ENCODE results near the gene UAP1L1. TPM values are rescaled to one million over a fixed set of nuclear protein-coding genes. Genes with fewer than 3 reads are reported as not detected.

Gene UAP1L1
- total RNA-seq, 1 donor from 2014 or later: 11.5 TPM

- DNase-seq: no peak
- no peaks in the 10 kb centered on the region for H3K27me3 ChIP-seq (ENCODE audit: low read depth)
- TF ChIP-seq CTCF (IDR thresholded peaks at IDR 0.05; ENCODE audit: borderline replicate concordance): no peak
- intact Hi-C loops (cut with micrococcal nuclease): no loop called here
- no peaks in the 10 kb centered on the region for H3K36me3 ChIP-seq
- no peak overlapping the region for H3K27ac ChIP-seq (replicated peaks)
- H3K9me3 ChIP-seq (replicated peaks): no peaks in the 10 kb centered on the region
- H3K4me1 ChIP-seq: peaks cover 9% of the 10 kb centered on the region
- no peak overlapping the region for H3K4me3 ChIP-seq
Measured at GRCh38 chr9:137063311-137064026, 13.8 kb upstream of the UAP1L1 start.

- no peaks in the 10 kb centered on the region for H3K36me3 ChIP-seq
- peak; percentile 98 for TF ChIP-seq CTCF (IDR thresholded peaks at IDR 0.05; ENCODE audit: borderline replicate concordance)
- H3K27ac ChIP-seq (replicated peaks): no peak overlapping the region
- peaks cover 7% of the 10 kb centered on the region for H3K27me3 ChIP-seq (ENCODE audit: low read depth)
- peaks cover 9% of the 10 kb centered on the region for H3K4me1 ChIP-seq
- peak; percentile 77 for DNase-seq
- H3K4me3 ChIP-seq: no peak overlapping the region
- H3K9me3 ChIP-seq (replicated peaks): no peaks in the 10 kb centered on the region
- intact Hi-C loops (cut with micrococcal nuclease): no loop called here
Measured at GRCh38 chr9:137064027-137064879, 13.1 kb upstream of the UAP1L1 start.

GRCh38 chr9:137064880-137065164, 12.5 kb upstream of the UAP1L1 start:
- no peak for DNase-seq
- no peak overlapping the region for H3K4me3 ChIP-seq
- no peak for TF ChIP-seq CTCF (IDR thresholded peaks at IDR 0.05; ENCODE audit: borderline replicate concordance)
- no peak overlapping the region for H3K27ac ChIP-seq (replicated peaks)
- H3K36me3 ChIP-seq: no peaks in the 10 kb centered on the region
- H3K4me1 ChIP-seq: peaks cover 14% of the 10 kb centered on the region
- intact Hi-C loops (cut with micrococcal nuclease): no loop called here
- H3K9me3 ChIP-seq (replicated peaks): no peaks in the 10 kb centered on the region
- peaks cover 13% of the 10 kb centered on the region for H3K27me3 ChIP-seq (ENCODE audit: low read depth)

- H3K36me3 ChIP-seq: no peaks in the 10 kb centered on the region
- TF ChIP-seq CTCF (IDR thresholded peaks at IDR 0.05; ENCODE audit: borderline replicate concordance): no peak
- no peak overlapping the region for H3K27ac ChIP-seq (replicated peaks)
- H3K27me3 ChIP-seq (ENCODE audit: low read depth): peaks cover 13% of the 10 kb centered on the region
- intact Hi-C loops (cut with micrococcal nuclease): no loop called here
- H3K4me1 ChIP-seq: peaks cover 19% of the 10 kb centered on the region
- H3K9me3 ChIP-seq (replicated peaks): no peaks in the 10 kb centered on the region
- no peak for DNase-seq
- no peak overlapping the region for H3K4me3 ChIP-seq
Measured at GRCh38 chr9:137065336-137065967, 11.9 kb upstream of the UAP1L1 start.

- Histone ChIP-seq H3K27me3 (ENCODE audit: low read depth) (peaks cover 13% of the 10 kb centered on the region), H3K36me3 (no peaks in the 10 kb centered on the region), H3K4me3 (no peak overlapping the region), H3K9me3 (replicated peaks) (no peaks in the 10 kb centered on the region), H3K27ac (replicated peaks) (no peak overlapping the region), H3K4me1 (peaks cover 26% of the 10 kb centered on the region)
- no peak for DNase-seq
- no peak for TF ChIP-seq CTCF (IDR thresholded peaks at IDR 0.05; ENCODE audit: borderline replicate concordance)
- intact Hi-C loops (cut with micrococcal nuclease): no loop called here
Measured at GRCh38 chr9:137066096-137066861, 11.0 kb upstream of the UAP1L1 start.

Data from left ventricle myocardium inferior (tissue), 1 donor.